ENCODE data around the gene SMIM31.

The SMIM31 gene

GRCh38 chr4:164753873-164754488 is at the start of gene SMIM31:
SMIM31 (plus strand) TSS chr4:164754131; CDS start chr4:164770444, 16,313 bp downstream.
- DNase-seq, result no peak

GRCh38 chr4:164706675-164707074 is 47.3 kb upstream of the SMIM31 start:
- no peak for DNase-seq

DNA sequence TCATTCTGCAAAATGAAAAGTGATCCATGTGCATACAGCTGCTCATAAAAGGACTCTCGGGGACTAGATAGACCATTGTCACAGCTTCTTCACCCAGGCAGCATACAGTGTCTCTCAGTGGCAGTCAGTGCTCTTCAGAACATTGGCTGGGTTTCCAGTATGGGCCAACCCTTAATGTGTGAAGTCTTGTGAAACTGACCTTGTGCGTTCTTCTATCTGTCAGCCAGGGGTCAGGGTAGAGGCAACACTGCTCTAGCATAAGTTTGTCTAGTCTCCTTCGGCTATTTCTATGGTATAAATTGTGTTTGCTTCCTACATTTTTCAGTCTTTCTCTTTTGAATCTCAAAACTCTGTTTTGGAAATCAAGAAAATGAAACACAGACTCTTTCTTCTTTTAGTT is 37.0 kb upstream of the SMIM31 start:
- peak; percentile 1 to 29 for DNase-seq

DNA sequence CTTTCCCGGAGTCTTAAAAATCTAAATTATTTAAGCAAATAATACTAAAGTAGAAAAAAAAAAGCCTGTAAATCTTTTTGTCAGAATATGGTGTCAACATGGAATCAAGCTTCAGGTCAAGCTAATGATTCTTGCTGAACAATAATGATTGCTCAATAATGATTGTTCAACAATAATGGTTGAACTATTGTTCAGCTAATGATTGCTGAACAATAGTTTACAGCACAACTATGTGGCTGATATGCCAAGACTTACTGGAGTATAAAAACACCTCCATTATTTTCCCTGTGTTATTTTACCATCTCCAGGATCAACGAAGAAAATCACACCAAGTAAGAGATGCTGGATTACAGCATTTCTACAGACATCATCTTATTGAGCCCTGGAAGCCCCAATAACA is 35.1 kb upstream of the SMIM31 start:
- no peak for DNase-seq

- no peak for DNase-seq
Observed at GRCh38 chr4:164725066-164725465, 28.9 kb upstream of the SMIM31 start.

- DNase-seq, result no peak
Observed at GRCh38 chr4:164730705-164731393, 23.1 kb upstream of the SMIM31 start.

GRCh38 chr4:164731827-164732474 is 22.0 kb upstream of the SMIM31 start:
- DNase-seq, result peak; percentile 20 to 22

DNA sequence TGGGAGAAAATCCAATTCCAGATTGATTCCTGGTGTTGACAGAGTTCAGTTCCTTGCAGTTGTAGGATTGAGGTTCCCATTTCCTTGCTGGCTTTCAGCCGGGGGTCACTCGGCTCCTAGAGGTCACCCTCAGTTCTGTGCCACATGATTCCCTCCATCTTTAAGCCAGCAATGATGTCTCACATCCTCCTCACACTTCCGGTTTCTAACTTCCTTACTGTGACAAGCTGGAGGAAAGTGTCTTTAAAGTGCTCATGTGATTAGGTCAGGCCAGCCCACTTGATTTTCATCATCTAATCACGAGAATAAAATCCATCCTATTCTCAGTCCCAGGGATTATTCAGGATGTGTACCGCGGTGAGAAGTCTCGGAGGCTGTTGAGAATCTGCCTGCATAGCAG is 19.4 kb upstream of the SMIM31 start:
- peak; percentile 31 to 49 for DNase-seq

DNA sequence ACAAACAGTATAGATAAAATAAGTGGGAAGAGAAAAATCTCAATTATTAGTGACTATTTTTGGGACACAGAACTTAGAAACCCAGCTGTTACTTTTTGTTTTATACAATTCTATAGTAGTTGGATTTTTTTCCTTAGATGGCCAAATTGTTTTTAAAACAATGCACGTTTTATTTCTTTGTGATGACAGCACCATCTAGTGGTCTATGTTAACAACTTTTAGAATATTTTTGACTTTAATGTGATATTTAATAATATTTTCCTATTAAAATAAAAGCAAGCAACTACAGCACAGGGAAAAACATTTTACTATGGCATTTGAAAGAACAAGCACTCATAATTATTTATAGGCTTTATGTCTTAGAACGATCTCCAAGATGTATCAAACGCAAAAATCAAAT is 5.6 kb upstream of the SMIM31 start:
- peak; percentile 8 to 22 for DNase-seq

DNA sequence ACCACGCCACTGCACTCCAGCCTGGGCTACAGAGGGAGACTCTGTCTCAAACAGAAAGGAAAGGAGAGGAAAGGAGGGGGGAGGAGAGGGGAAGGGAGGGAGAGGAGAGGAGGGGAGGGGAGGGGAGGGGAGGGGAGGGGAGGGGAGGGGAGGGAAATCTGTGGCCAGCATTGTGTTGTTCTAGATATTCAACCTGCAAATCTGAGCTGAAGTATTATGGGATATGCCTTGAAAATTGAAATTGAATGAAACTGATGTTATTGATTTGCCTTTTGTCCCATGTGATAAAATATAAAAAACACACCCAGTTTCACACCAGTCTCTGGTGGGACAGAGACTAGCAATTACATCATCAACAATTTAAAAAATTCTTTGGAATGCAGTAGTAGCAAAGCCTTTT is 1.5 kb downstream of the SMIM31 start:
- no peak for DNase-seq

DNA sequence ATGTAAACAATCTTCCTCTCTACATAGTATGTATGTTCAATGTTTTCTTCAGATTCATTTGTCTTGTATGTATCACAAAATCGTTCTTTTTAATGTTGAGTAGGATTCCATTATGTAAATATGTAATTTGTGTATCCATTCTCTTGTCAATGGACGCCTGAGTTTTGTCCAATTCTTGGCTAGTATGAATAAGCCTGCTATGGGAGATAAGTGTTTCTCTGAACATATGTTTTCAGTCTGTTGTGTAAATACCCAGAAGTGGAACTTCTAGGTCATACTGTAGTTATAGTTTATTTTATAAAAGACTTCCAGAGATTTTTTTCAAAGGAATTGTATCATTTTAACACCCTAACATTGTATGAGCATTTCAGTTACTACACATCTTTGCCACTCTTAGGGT is 2.8 kb downstream of the SMIM31 start:
- no peak for DNase-seq

- no peak for DNase-seq
Observed at GRCh38 chr4:164761241-164761640, 7.3 kb downstream of the SMIM31 start.

DNA sequence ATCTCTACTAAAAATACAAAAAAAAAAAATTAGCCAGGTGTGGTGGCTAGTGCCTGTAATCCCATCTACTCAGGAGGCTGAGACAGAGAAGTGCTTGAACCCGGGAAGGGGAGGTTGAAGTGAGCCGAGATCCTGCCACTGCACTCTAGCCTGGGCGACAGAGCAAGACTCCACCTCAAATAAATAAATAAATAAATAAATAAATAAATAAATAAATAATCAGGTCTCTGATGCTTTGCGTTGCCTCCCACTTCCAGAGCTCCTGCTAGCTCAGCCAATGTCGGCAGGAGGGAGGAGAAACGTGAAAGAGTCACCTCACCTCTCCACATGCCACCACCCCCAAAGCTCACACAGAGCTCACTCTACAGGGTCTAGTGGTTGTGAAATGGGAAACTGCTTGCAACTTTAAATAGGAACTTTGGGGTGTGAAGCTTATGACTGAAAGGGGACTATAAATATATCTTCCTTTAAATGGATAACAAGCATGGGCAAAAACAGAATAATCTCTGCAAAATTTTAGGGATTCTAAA is 7.9 kb downstream of the SMIM31 start:
- DNase-seq, result no peak

DNA sequence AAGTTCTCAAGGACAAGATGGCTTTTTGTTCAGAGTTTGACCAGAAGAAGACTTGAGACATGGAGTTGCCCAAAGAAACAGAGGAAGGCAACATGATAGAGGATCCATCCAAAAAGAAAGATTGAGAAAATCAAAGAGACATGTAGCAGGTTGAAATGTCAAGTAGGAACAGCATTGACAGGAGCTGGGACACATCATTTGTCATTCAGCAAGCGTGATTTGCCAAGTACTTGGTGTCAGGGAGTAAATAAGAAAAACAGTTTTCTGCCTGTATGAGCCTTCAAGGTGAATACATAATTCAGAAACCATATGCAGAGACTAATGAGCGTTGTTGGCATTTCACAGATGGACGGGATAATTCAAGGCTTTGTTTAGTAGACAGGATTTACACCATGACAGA is 11.2 kb downstream of the SMIM31 start:
- no peak for DNase-seq

DNA sequence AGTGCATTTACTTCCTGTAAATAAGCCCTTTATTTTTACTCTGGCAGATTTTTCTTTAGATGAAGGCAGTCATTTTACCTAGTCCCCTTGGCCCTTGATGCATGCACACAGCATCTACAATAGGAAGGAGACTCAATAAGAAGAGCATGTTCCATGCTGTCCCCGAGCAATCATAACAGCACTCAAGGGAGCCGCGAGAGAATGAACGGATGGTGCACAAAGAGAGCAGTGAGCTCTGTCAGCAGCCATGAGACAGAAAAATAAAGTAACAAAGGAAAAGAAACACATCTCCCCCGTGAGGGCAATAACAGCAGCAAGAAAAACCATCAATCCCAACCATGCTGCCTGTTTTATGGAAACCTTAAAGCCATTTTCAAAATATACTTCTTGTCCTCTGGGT is 11.9 kb downstream of the SMIM31 start:
- no peak for DNase-seq

DNA sequence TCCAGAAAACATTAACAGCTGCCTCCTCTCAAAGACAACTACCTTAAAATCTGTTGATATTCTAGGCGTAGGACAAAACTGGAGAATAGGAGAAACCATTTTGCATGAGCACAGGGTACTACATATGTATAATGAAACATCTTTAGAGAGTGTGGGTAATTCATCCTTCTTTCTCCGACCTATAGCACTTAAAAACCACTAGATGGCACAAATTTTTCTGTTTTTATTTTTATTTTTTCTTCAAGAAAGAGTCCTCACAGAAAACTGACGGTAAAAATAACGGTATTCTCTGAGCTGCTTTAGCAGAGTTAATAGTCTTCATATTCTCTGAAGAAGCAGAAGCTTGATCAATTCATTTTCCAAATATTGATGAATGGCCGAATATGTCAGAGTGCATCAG is 14.6 kb downstream of the SMIM31 start:
- DNase-seq, result peak; percentile 3 to 7

GRCh38 chr4:164770010-164770724 is 16.2 kb downstream of the SMIM31 start:
- no peak for DNase-seq

DNA sequence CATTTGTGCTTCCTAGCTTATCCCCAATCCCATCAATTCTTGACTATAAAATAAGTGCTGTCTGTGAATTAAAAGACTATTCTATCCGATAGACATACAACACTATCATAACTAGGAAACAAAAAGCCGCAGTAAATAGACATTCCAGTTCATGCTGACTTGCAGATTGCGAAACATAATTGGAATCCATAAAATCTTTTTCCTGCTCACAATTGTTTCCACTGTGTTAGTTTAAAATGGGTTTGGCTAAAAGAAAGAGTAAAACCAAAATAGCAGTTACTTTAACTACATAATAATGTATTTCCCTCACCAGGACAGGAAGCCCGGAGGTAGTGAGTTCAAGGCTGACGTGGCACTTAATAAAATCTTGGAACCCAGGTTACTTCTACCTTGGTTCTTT is 17.2 kb downstream of the SMIM31 start:
- DNase-seq, result no peak

DNA sequence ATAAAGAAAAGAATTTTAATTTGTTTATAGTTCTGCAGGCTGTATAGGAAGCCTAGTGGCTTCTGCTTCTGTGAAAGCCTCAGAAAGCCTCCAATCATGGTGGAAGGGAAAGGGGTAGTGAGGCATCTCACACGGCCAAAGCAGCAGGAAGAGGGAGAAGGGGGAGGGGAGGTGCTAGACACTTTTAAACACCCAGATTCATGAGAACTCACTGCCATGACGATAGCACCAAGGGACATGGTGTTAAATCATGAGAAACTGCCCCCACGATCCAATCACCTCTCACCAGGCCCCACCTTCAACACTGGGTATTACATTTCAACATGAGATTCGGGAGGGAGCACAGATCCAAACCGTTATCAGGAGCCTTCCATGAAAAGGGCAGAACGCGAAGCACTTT is 18.1 kb downstream of the SMIM31 start:
- DNase-seq, result no peak

DNA sequence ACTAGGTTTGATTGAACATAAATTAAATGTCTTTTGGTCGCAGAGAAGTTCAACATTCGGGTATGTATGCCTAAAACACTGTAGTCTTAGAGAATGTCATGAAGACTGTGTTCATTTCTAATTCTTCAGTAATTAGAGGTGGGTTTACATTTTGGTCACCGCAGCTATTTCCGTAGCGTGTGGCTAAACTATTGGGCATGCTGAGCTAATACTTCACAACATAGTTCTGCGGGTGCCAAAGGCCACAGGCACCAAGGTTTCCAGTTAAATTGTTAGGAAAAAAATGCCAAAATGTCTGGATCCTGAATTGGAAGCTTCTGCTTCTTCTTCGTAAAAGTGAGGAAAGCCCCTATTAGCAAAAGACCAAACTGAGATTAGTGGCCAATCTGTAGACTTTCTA is 25.1 kb downstream of the SMIM31 start:
- DNase-seq, result no peak

- DNase-seq, result peak; percentile 23 to 39
Observed at GRCh38 chr4:164779811-164780216, 25.9 kb downstream of the SMIM31 start.

DNA sequence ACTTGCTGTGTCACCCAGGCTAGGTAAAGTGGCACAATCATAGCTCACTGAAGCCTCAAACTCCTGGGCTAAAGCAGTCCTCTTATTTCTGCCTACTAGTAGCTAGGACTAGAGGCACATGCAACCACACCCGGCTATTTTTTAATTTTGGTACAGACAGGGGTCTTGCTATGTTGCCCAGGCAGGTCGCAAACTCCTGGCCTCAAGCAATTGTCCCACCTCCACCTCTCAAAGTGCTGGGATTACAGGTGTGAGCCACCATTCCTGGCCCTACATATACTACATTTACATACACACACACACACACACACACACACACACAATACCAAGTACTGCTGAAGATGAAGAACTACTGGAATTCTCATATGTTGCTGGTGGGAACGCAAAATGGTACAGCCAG is 26.9 kb downstream of the SMIM31 start:
- DNase-seq, result no peak

DNA sequence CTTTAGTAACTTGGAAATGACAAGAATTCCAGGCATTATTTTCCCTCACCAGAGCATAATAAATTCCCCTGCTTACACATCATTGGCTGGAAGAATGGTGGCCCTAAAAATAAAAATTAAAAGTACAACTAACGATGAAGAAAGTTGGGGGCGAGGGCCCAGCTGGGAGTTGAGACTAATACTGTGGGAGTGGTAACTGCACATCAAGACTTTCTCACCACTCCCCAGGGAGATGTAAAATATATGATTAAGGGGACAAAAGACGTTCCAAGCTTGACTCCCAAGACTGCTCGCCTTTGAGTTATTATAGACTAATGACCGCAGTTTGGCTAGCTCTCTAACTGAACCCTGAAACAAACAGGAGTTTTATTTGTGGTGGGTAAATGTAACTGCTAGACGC is 30.0 kb downstream of the SMIM31 start:
- no peak for DNase-seq
